SK-N-MC (cell line): ENCODE results near the gene EBPL.
"Not testable (repeated sequence)": the region's sequence is repeated elsewhere in the genome, so short reads cannot be mapped to it uniquely, and the experiment has no call there.

Source experiments
- DNase-seq: peaks from one replicate; pipeline ENCODE4 v3.0.0-alpha.2; 2011; ENCODE audit warnings: low read depth, low spot score
- H3K27ac ChIP-seq: fragments of 200-600 bp; sonication (generic); 2 replicates; pipeline ENCODE4 v1.5.1; 2016; ENCODE audit warnings: mixed run types
- H3K36me3 ChIP-seq: fragments of 200-600 bp; sonication (generic); 2 replicates; pipeline ENCODE4 v1.6.1; 2017; ENCODE audit warnings: antibody characterized with exemption, low read length, mixed read lengths; ENCODE audit not compliant: insufficient read depth
- H3K4me3 ChIP-seq: fragments of 200-600 bp; sonication (generic); 2 replicates; pipeline ENCODE4 v1.5.1; 2016
- H3K9ac ChIP-seq: fragments of 200-600 bp; sonication (generic); 2 replicates; pipeline ENCODE4 v1.8.0; 2017; ENCODE audit warnings: mixed run types, mixed read lengths; ENCODE audit not compliant: insufficient read length
- H3K9me3 ChIP-seq: fragments of 200-600 bp; sonication (generic); 2 replicates; pipeline ENCODE4 v1.6.1; 2017; ENCODE audit warnings: low read depth, mild to moderate bottlenecking, antibody characterized with exemption, low read length, moderate library complexity, mixed read lengths
- EZH2 ChIP-seq: fragments of 200-600 bp; sonication (generic); IDR thresholded peaks from one replicate; pipeline ENCODE4 v1.6.1; 2017; ENCODE audit warnings: antibody characterized with exemption
- FOXP2 ChIP-seq: optimal IDR thresholded peaks from 2 replicates; pipeline ENCODE3; 2011; ENCODE audit warnings: mild to moderate bottlenecking, moderate library complexity; ENCODE audit not compliant: insufficient read depth; ENCODE audit errors: extremely low read length, control extremely low read depth
- POLR2AphosphoS5 ChIP-seq: IDR thresholded peaks from 2 replicates; pipeline ENCODE4 v1.6.1; 2012; ENCODE audit warnings: mild to moderate bottlenecking, low read depth, low read length, borderline replicate concordance

The EBPL gene

DNA sequence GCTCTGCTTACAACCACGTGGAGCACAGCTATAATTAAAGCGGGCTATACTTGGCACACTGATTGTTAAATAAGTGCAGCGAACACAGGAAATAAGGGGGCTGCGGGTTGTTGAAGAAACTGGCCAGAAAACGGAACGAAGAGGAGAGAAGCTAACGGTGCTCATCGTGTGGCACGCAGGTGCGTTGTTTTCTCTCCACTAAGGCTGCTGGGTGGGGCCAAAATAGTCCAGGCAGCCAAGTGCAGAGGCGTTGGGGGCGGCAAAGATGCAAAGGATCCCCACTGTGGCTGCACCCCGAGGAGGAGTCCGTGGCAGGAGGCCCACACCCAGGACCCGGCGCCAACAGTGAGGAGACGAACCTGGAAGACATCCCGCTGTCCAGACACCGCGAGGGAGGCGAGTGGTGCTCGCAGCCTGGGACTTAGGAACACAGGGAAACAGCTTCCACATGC is 71.1 kb downstream of the EBPL start:
- no peaks in the 10 kb centered on the region for H3K36me3 ChIP-seq
- H3K9ac ChIP-seq, result no peak overlapping the region
- no peak overlapping the region for H3K27ac ChIP-seq
- H3K9me3 ChIP-seq, result no peaks in the 10 kb centered on the region
- DNase-seq, result no peak
- H3K4me3 ChIP-seq, result no peak overlapping the region
- TF ChIP-seq FOXP2 (no peak), POLR2AphosphoS5 (no peak), EZH2 (no peak)

DNA sequence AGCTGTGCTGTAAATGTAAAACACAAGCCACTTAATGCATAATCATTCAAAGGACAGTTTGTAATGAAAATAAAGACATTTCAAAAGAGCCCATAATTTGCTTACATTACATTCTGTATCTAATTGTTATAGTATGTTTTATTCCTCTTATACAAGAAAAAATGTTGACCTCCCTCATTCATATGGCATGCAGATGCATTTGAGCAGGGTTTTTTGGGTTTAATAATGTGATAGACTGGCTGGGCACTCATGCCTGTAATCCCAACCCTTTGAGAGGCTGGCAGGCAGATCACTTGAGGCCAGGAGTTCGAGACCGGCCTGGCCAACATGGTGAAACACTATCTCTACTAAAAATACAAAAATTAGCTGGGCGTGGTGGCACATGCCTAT is 74.6 kb downstream of the EBPL start:
- DNase-seq, result no peak
- H3K9ac ChIP-seq, result no peak overlapping the region
- no peak overlapping the region for H3K4me3 ChIP-seq

DNA sequence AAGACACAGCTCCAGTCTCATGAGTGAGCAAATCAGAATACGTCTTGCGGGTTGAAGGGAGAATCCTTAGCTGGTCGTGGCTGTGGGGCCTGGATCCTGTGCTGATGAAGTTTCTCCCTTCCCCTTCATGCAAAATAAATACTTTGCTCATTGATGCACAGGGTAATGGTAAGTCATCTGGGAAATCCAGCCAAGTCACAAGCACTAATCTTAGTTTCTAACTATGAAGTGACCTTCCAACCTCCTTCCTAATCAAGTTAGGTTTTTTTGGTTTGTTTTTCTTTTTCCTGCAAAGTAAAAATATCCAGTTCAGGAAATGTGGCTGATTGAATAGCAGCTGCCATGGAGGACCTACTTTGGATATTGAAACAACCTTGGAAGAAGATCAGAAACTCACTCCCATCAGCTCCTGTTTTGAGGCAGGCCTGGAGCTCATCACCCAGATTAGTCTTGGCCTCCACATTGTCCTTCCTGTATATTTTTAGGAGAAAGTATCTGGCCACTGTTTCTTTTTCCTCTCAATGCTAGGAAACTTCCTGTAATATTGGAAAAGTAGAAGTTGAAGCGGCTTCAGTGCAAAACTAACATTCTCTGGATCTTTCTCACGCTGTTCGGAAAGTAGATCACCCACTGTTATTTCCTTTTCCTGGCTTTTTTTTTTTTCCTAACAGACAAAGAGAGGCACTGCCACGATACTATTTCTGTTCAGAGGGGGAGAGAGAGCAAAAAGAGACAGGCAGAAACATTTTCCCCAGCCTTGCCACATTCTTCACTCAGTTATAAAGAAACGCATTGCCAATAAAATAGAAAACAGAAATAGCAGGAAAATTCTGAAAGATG is 75.2 kb downstream of the EBPL start:
- Histone ChIP-seq H3K9ac (no peak overlapping the region), H3K36me3 (no peaks in the 10 kb centered on the region), H3K9me3 (no peaks in the 10 kb centered on the region), H3K27ac (peak overlapping the region; percentile 17; the same call in 1 of the 2 replicates), H3K4me3 (no peak overlapping the region)
- no peak for TF ChIP-seq POLR2AphosphoS5
- TF ChIP-seq FOXP2, result no peak
- no peak for TF ChIP-seq EZH2
- no peak for DNase-seq

More for the DNA sequence above, 74.6 kb downstream of the EBPL start:
- H3K9me3 ChIP-seq, result no peaks in the 10 kb centered on the region
- no peak overlapping the region for H3K27ac ChIP-seq
- TF ChIP-seq EZH2, result no peak
- no peak for TF ChIP-seq POLR2AphosphoS5
- TF ChIP-seq FOXP2, result no peak
- H3K36me3 ChIP-seq, result no peaks in the 10 kb centered on the region

DNA sequence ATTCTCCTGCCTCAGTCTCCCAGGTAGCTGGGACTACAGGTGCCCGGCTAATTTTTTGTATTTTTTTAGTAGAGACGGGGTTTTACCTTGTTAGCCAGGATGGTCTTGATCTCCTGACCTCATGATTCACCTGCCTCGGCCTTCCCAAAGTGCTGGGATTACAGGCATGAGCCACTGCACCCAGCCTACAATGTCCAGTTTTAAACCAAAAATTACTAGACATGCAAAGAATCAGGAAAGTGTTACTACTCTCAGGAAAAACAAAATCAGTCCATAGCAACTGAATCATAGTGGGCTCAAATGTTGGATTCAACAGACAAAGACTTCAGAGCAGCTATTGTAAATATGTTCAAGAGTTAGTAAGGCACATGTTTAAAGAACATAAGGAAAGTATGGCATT is 79.2 kb downstream of the EBPL start:
- not testable (repeated sequence) for H3K9ac ChIP-seq, DNase-seq, H3K9me3 ChIP-seq, H3K27ac ChIP-seq, H3K4me3 ChIP-seq, H3K36me3 ChIP-seq
